GM18511 (cell line): Measurements from ENCODE around the gene CXCL11.
"Not testable (repeated sequence)": the region's sequence is repeated elsewhere in the genome, so short reads cannot be mapped to it uniquely, and the experiment has no call there.

Source experiments
- ATAC-seq: cut with Tn5 transposase; IDR thresholded peaks from one replicate; pipeline ENCODE4 v1.9.1; 2021; ENCODE audit warnings: mild to moderate bottlenecking, moderate library complexity; ENCODE audit not compliant: unreplicated experiment

The CXCL11 gene

DNA sequence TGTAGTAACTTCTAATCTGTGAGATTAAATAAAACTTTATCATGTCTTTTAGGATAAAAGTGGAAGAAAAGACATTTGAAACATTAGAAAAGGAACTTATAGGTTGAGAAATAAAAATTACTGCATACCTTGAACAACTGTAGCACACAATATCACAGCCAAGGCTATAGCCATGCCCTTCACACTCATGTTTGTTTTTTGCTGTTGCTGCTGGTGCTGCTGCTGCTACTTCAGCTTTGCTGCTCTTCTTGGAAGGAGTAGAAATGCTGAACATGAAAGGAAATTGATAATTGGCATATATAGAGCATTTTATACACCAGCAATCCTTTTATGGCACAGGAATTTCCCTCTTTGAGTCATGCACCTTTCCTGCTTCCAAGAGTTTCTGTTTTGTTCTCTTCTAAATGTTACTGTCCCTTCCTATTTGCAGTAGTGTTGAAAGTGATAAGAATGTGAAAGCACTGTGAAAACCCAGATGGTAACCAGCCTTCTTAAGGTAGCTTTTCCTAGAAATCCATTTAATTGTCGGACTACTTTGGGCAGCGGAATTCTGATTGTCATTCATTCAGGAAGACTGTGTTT is at the start of gene CXCL11:
Gene CXCL11 (minus strand): TSS at position 272 of the 582 bp plus-strand sequence. CDS start 83 bp downstream, at position 189.
- no peak for ATAC-seq

- ATAC-seq: no peak
Measured at GRCh38 chr4:76084542-76084941, 48.7 kb upstream of the CXCL11 start.

DNA sequence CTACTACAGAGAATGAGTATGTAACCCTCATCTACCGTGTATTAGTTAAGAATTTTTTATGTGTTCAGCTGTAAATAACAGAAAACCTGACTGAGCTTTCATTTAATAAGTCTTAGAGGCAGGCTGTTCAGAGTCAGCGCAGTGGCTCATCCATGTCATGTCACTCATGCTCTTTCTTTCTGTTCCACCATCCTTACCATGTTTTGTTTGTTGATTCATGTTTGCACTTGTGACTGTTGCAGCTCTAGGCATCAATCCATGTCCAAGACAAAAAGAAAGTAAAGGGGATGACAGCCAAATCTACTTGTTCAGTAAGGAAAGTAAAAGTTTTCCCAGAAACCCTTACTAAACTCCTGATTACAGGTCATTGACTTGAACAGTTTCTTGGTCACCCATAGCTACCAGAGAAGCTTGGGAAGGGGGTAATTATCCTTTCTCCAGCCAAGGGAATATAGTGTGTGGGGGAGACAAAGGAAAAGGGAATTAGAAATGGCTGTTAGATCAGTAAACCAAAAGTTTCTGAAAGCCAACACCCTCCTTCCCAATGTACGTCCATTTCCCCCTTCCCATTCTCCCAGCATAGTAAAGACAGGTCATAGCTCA is 47.6 kb upstream of the CXCL11 start:
- no peak for ATAC-seq

GRCh38 chr4:76078033-76078613 is 42.3 kb upstream of the CXCL11 start:
- no peak for ATAC-seq

DNA sequence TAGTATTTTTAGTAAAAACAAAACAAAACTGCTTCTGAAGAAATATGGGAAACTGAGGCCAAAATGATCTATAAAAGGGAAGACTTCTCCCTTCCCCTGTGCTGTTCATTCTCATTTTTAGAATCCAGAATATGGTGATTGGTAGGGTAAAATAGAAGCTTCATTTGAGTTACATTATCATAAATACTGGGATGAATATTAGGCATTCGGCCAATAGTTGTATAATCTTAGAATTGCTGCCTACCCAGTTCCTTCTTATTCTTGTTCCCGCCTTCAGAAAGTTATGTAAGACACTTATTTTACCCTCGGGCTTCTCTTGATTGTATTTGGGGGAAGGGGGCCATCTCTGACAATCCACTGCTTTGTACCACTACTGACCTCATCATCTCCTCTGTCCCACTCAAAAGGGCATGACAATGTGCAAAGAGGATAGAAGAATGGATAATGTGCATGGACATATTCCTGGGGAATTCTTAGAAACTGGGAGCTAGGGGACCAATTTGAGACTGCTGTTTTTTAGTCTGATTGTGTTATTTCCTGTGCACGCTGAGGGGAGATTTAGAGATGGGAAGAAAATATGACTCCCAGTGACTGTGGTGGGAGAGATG is 39.2 kb upstream of the CXCL11 start:
- ATAC-seq: no peak

DNA sequence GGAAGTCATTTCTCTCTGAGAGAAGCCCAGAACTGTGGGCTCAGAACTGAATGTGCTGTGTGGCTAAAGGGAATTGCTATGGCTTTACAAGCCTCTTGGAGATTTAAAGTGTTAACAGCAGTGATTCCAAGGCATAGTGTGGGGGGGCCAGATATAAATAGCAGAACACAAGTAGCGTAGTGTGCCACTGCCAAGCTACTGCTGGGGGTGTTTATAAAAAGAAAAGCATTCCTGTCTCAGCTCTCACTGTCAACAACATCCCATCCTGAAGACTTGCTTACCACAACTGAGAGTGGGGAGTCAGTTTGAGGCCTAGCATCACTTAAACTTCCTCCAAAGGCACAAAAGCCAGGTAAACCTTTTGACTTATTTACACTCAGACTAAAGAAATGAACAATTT is 38.6 kb upstream of the CXCL11 start, which contains the start of gene ART3:
Gene ART3 (plus strand): TSS at position 242 of the 400 bp plus-strand sequence. CDS start 1,181 bp downstream, outside the sequence.
- no peak for ATAC-seq

DNA sequence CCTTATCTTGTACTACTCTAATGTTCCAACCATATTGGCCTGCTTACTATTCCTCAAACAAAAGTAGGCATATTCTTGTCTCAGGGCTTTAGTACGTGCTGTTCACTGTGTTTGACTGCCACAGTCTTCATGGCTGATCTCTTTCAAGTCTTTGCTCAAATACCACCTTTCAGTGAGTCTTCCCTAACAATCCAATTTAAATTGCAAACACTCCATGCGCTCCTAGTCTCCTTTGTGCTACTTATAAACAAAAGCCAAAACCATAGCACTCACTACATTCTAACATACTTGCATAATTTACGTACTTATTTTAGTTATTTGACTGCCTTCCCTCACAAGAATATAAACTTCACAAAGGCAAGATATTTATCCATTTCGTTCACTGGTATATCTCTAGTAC is 36.9 kb upstream of the CXCL11 start:
- no peak for ATAC-seq

GRCh38 chr4:76067652-76068286 is 31.9 kb upstream of the CXCL11 start:
- peak; percentile 84 for ATAC-seq

DNA sequence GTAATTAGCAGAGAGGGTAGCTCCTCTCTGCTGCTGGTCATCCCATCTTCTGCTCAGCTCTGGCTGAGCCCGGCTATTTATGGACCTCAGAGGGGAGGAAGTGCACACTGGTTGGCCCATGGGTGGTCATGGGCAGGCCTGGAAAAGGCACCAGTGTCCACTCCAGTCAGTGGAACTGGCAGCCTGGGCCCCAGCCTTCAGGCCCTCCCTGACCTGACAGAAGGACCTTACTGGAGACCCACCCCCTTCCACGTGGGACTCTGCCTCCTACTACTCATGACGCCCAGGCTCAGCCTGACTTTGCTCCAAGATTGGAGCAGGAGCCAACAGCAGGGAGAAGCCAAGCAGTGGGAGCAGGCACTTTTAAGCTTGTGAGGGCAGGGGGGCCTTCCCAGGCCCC is 30.7 kb upstream of the CXCL11 start:
- ATAC-seq: no peak

- peak; percentile 61 for ATAC-seq
Measured at GRCh38 chr4:76061982-76062381, 26.1 kb upstream of the CXCL11 start.

DNA sequence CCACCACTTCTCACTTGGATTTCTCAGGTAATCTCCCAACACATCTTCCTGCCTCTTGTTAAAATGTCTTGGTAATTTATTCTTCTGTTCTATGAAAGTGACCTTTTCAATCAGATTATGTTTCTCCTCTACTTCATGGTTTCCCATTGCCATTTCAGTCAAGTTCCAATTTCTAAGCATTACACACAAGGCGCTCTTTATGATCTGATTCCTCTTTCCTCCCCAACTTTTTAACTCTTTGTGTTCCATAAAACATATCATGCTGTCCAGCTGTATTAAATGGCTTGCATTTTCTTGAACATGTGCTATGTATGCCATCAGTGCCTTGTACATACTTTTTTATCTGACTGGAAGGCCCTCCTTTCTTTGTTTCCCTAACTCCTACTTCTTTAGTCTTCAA is 25.6 kb upstream of the CXCL11 start:
- no peak for ATAC-seq

GRCh38 chr4:76060506-76060905 is 24.6 kb upstream of the CXCL11 start:
- no peak for ATAC-seq

GRCh38 chr4:76059750-76060149 is 23.9 kb upstream of the CXCL11 start:
- no peak for ATAC-seq

GRCh38 chr4:76058888-76059426 is 23.1 kb upstream of the CXCL11 start:
- no peak for ATAC-seq

GRCh38 chr4:76058302-76058701 is 22.4 kb upstream of the CXCL11 start:
- peak; percentile 48 for ATAC-seq

DNA sequence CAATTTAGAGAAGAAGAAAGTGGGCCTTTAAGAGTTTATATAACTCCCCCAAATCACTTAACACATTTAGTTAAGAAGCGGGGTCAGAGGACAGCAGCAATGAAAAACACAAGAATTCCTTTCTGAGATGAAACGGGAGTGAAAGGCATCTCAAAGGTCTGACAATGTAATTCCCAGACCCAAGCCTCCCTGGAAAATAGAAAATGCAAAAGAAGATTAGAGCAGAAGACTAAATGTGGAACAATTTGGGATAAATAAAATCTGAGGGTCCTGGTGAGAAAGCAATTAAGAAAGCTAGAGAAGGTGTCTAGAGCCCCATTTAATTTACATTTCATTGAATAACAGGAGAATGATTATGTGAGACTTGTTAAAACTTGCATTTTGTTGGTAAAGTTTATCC is 19.6 kb upstream of the CXCL11 start:
- ATAC-seq: no peak

GRCh38 chr4:76055016-76055415 is 19.1 kb upstream of the CXCL11 start:
- ATAC-seq: peak; percentile 97

DNA sequence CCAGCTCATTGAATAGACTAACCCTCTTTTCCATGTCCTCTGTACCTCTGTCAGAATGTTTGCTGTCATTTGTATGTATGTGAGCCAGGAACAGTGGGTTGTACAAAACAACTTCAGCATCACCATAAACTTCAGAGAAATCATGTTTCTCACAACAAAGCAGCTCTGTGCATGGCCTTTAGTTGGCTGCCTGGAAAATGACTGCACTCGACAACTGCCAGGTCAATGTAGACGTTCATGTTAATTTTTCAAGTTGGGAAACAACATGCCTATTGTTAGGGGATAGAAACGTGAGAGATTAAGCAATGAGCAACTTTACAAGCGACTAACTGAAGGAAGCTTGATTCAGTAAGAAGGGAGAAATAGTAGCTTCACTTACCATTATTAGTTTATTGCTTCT is 17.9 kb upstream of the CXCL11 start:
- ATAC-seq: no peak

DNA sequence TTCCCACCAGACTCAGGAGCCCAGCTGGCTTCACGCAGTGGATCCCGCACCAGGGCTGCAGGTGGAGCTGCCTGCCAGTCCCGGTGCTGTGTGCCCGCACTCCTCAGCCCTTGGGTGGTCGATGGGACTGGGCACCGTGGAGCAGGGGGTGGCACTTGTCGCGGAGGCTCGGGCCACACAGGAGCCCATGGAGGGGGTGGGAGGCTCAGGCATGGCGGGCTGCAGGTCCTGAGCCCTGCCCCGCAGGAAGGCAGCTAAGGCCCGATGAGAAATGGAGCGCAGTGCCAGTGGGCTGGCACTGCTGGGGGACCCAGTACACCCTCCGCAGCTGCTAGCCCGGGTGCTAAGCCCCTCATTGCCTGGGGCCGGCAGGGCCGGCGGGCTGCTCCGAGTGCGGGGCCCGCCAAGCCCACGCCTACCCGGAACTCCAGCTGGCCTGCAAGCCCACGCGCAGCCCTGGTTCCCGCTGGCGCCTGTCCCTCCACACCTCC is 14.7 kb upstream of the CXCL11 start:
- ATAC-seq: not testable (repeated sequence)

DNA sequence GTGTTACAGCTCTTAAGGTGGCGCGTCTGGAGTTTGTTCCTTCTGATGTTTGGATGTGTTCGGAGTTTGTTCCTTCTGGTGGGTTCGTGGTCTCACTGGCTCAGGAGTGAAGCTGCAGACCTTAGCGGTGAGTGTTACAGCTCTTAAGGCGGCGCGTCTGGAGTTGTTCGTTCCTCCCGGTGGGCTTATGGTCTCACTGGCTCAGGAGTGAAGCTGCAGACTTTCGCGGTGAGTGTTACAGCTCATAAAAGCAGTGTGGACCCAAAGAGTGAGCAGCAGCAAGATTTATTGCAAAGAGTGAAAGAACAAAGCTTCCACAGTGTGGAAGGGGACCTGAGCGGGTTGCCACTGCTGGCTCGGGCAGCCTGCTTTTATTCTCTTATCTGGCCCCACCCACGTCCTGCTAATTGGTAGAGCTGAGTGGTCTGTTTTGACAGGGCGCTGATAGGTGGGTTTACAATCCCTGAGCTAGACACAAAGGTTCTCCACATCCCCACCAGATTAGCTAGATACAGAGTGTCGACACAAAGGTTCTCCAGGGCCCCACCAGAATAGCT is 14.1 kb upstream of the CXCL11 start:
- not testable (repeated sequence) for ATAC-seq

DNA sequence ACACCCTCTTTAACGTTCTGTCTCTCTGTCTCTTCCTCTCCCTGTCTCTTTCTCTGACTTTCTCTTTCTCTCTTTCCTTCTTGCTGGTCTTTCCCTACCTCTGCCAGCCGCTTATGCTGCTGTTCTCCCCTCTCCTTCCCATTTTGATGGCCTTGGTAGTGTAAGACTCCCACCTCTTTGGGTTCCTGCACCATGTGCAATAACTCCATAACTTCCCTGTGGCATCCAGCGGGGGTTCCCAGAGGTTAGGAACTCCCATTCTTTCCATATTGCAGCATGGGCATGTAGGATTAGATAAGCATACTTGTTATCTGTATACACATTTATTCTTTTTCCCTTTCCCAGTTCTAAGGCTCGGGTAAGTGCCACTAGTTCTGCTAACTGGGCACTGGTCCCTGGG is 8.8 kb upstream of the CXCL11 start:
- not testable (repeated sequence) for ATAC-seq
